Spleen (tissue), 11 donors: Measurements from ENCODE around the gene LAMA4. TPM values are rescaled to one million over a fixed set of nuclear protein-coding genes. Genes with fewer than 3 reads are reported as not detected.

Source experiments
- DNase-seq: peaks from one replicate; pipeline ENCODE4 v3.0.0-alpha.2; 2020
- H3K27ac ChIP-seq, 8 donors: fragments of 200-600 bp; sonication (generic) in 7 of 8; 1 replicate in 4 of 8; 2 replicates in 4 of 8; pipeline versions ENCODE4 v1.5.0 to v1.8.0; 2016 to 2021; ENCODE audit warnings: inconsistent platforms in 4 of 8, mild to moderate bottlenecking in 4 of 8, moderate library complexity in 1 of 8
- H3K27me3 ChIP-seq, 7 donors: fragments of 200-600 bp; sonication (generic) in 6 of 7; replicated peaks in 1 of 7; 1 replicate in 4 of 7; 2 replicates in 3 of 7; pipeline versions ENCODE4 v1.5.0 to v1.8.0; 2016 to 2021; ENCODE audit warnings: inconsistent platforms in 3 of 7, mild to moderate bottlenecking in 1 of 7
- H3K36me3 ChIP-seq, 6 donors: fragments of 200-600 bp; sonication (generic) in 5 of 6; 1 replicate in 4 of 6; 2 replicates in 2 of 6; pipeline versions ENCODE4 v1.5.0 to v1.8.0; 2016 to 2021; ENCODE audit warnings: inconsistent platforms in 2 of 6
- H3K4me1 ChIP-seq, 6 donors: fragments of 200-600 bp; sonication (generic) in 5 of 6; 1 replicate in 3 of 6; 2 replicates in 3 of 6; pipeline versions ENCODE4 v1.5.0 to v1.8.0; 2016 to 2021; ENCODE audit warnings: inconsistent platforms in 3 of 6
- H3K4me3 ChIP-seq, 8 donors: fragments of 200-600 bp; sonication (generic) in 7 of 8; 1 replicate in 4 of 8; 2 replicates in 4 of 8; pipeline versions ENCODE4 v1.5.0 to v1.8.0; 2016 to 2021; ENCODE audit warnings: inconsistent platforms in 4 of 8, mild to moderate bottlenecking in 4 of 8, moderate library complexity in 2 of 8
- H3K9me3 ChIP-seq, 8 donors: fragments of 200-600 bp; sonication (generic) in 7 of 8; 1 replicate in 4 of 8; 2 replicates in 4 of 8; pipeline versions ENCODE4 v1.5.0 to v1.8.0; 2016 to 2021; ENCODE audit warnings: inconsistent platforms in 4 of 8
- POLR2A ChIP-seq, 3 donors: fragments of 450-650 bp; IDR thresholded peaks; one replicate each; pipeline ENCODE4 v1.5.1; 2017; ENCODE audit warnings: antibody characterized with exemption in 3 of 3, mild to moderate bottlenecking in 1 of 3
- POLR2AphosphoS5 ChIP-seq, 3 donors: sonication (generic); formaldehyde crosslinking; IDR thresholded peaks; one replicate each; pipeline ENCODE4 v1.5.1; 2017; ENCODE audit warnings: antibody characterized with exemption in 3 of 3
- WGBS, 5 donors: extraction: QIAGEN DNeasy Blood & Tissue Kit in 3 of 5; methylation state at CpG; one replicate each; pipeline versions ENCODE4 v1.1.5 to v1.1.7; 2013 to 2018; 5-methylcytosine and 5-hydroxymethylcytosine counted together
- intact Hi-C: fragments of 100-400 bp; cut with DNase I; formaldehyde crosslinking; loops from one replicate; pipeline ENCODE4 v1.15.0; 2023; ENCODE audit warnings: low total_unique reads
- polyA plus RNA-seq, 3 donors: library from polyadenylated mRNA; stranded (reverse); fragments of 200-250 nt; gene quantifications; one replicate each; pipeline ENCODE4 v1.2.1, GENCODE V29; 2013
- total RNA-seq, 7 donors: library from RNA; depleted of rRNA in 3 of 7; stranded (reverse); fragments of >200 nt in 3 of 7; fragmentation: NEBNext Ultra II Directional in 4 of 7; extraction: Animal tissue kit (Norgen Biotek cat#: 25700) in 4 of 7; gene quantifications; one replicate each; pipeline versions ENCODE4 v1.1.0 to v1.2.1, GENCODE V29; 2016 to 2021
- TF ChIP-seq, protein P1 (sequence below), 11 experiments: fragments of 200-600 bp in 7 of 11; fragments of 450-650 bp in 4 of 11; sonication (generic) in 4 of 11; IDR thresholded peaks in 8 of 11; conservative IDR thresholded peaks in 3 of 11; 1 replicate in 7 of 11; 2 replicates in 4 of 11; pipeline versions ENCODE4 v1.4.0 to v1.8.0; 2016 to 2021; ENCODE audit warnings: antibody characterized with exemption in 11 of 11, inconsistent platforms in 4 of 11, mild to moderate bottlenecking in 1 of 11
- donor health status: healthy with polysubstance abuse.
- donor health status: DM: no; HTN: no; CAD: no; lungs with moderate emphysema.
- donor health status: DM: no; HTN: no; CAD: no.
- donor health status: Bipolar disorder and iron deficiency.
- donor health status: healthy.
- donor health status: DM: no; HTN: no; CAD: no.
- donor health status: DM: yes; HTN: yes; CAD: no.

The LAMA4 gene
- total and polyA plus RNA-seq, 10 donors, result 0.76 to 3.7 (median 2.5) TPM

GRCh38 chr6:112224088-112224487 is 30.3 kb downstream of the LAMA4 start:
- DNase-seq, result no peak
- WGBS, 5 donors, result 86 to 94% (median 91%) methylated on average over 2 of the region's 2 CpGs
- Histone ChIP-seq H3K27ac (no peak overlapping the region), H3K9me3 (no peaks in the 10 kb centered on the region), H3K27me3 (peaks cover 0 to 20% (median 0%) of the 10 kb centered on the region in 7 donors), H3K36me3 (no peaks in the 10 kb centered on the region), H3K4me3 (no peak overlapping the region), H3K4me1 (no peaks in the 10 kb centered on the region)
- intact Hi-C loops, result no loop called here
- TF ChIP-seq POLR2AphosphoS5 (IDR thresholded peaks at IDR 0.05), result no peak
- TF ChIP-seq, protein P1, sequence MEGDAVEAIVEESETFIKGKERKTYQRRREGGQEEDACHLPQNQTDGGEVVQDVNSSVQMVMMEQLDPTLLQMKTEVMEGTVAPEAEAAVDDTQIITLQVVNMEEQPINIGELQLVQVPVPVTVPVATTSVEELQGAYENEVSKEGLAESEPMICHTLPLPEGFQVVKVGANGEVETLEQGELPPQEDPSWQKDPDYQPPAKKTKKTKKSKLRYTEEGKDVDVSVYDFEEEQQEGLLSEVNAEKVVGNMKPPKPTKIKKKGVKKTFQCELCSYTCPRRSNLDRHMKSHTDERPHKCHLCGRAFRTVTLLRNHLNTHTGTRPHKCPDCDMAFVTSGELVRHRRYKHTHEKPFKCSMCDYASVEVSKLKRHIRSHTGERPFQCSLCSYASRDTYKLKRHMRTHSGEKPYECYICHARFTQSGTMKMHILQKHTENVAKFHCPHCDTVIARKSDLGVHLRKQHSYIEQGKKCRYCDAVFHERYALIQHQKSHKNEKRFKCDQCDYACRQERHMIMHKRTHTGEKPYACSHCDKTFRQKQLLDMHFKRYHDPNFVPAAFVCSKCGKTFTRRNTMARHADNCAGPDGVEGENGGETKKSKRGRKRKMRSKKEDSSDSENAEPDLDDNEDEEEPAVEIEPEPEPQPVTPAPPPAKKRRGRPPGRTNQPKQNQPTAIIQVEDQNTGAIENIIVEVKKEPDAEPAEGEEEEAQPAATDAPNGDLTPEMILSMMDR (IDR thresholded peaks at IDR 0.05 in 8 of 11, conservative IDR thresholded peaks at IDR 0.05 in 3 of 11), result no peak
- TF ChIP-seq POLR2A (IDR thresholded peaks at IDR 0.05), result no peak

DNA sequence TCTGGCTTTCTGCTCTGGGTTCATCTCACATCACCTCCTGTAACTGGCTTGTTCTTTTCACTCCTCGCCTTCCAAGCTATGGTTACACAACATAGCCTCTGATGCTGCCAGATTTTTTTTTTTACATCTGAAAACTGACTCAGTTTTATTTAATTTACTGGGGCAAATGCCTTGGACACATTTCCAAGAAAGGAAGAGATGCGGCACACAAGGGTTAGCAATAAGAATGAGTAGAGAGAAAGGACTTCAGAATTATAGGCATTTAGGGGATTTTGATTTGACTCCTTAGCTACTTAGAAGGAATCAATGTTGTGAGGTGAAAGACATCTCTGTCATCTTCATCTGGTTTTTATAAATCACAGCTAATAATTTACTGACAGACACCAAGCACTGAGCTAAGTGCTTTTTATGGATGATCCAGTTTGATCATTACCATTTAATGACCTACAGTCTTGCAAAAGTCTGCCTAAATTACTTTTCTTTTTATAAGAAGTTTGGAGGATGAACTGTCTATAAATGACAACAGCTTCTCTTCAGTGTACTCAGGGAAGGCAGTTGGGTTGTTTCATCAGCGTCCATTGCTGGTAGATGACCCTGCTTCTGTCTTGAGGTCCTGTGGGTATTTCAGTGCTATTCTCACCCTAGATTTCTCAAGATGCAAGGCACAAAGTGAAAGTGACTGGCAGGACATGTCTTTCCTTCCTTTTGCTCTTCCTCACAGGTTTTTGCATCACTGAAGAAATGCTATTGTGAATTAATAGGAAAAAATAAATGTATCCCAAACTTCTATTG is 31.1 kb downstream of the LAMA4 start:
- no peak overlapping the region for H3K4me3 ChIP-seq
- WGBS, 5 donors, result 77 to 94% (median 88%) methylated on average over 3 of the region's 3 CpGs
- H3K27me3 ChIP-seq, result peaks cover 0 to 20% (median 0%) of the 10 kb centered on the region in 7 donors
- no peaks in the 10 kb centered on the region for H3K36me3 ChIP-seq
- TF ChIP-seq, protein P1 (IDR thresholded peaks at IDR 0.05 in 8 of 11, conservative IDR thresholded peaks at IDR 0.05 in 3 of 11), result no peak
- TF ChIP-seq POLR2AphosphoS5 (IDR thresholded peaks at IDR 0.05), result no peak
- no peak for TF ChIP-seq POLR2A (IDR thresholded peaks at IDR 0.05)
- no peaks in the 10 kb centered on the region for H3K9me3 ChIP-seq
- H3K27ac ChIP-seq, result no peak overlapping the region
- H3K4me1 ChIP-seq, result no peaks in the 10 kb centered on the region
- intact Hi-C loops, result no loop called here
- DNase-seq, result no peak

DNA sequence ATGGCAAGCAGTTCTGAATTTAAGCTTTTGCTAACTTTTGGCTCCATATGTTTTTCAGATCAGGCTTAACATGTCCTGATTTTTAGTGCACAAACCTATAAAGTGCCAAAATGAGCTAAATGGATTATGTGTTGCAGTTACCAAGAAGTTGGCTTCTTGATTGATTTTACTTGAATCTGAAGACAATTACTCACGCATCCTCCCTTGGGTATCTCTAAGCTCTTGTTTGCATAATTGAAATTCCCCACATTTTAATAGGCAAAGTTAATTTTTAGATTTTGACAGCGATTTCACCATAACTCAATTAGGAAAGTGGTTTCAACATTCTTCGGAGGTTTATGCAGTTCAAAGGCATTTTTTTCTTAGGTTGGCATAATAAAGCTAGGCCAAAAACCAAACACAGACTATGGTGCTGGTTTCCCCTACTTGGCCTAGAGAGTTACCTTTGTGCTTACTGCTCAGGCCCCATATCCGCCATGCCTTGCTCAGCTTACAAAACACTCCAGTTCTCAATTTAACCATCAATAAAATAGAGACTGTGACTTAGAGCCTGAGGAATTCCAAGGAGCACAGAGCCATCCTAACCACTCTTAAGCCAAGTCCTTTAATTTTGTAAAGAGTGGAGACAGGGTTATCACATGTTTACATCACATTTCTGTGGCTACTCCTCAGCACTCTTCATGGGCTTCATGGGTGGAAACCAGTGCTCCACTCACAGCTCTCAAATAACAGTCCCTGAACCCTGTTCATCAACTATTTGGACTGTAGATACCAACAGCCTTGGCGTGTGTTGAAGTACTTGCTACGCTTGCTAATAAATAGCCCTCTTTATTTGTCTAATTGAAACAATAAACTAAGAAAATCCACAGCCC is 32.1 kb downstream of the LAMA4 start:
- no peaks in the 10 kb centered on the region for H3K9me3 ChIP-seq
- no peaks in the 10 kb centered on the region for H3K36me3 ChIP-seq
- H3K4me1 ChIP-seq, result no peaks in the 10 kb centered on the region
- DNase-seq, result no peak
- intact Hi-C loops, result no loop called here
- WGBS, 5 donors, result 84 to 96% (median 89%) methylated on average over 6 of the region's 6 CpGs
- H3K27ac ChIP-seq, result no peak overlapping the region
- TF ChIP-seq, protein P1 (IDR thresholded peaks at IDR 0.05 in 8 of 11, conservative IDR thresholded peaks at IDR 0.05 in 3 of 11), result no peak
- TF ChIP-seq POLR2A (IDR thresholded peaks at IDR 0.05) (no peak), POLR2AphosphoS5 (IDR thresholded peaks at IDR 0.05) (no peak)
- H3K27me3 ChIP-seq, result peaks cover 0 to 14% (median 0%) of the 10 kb centered on the region in 7 donors
- H3K4me3 ChIP-seq, result no peak overlapping the region

DNA sequence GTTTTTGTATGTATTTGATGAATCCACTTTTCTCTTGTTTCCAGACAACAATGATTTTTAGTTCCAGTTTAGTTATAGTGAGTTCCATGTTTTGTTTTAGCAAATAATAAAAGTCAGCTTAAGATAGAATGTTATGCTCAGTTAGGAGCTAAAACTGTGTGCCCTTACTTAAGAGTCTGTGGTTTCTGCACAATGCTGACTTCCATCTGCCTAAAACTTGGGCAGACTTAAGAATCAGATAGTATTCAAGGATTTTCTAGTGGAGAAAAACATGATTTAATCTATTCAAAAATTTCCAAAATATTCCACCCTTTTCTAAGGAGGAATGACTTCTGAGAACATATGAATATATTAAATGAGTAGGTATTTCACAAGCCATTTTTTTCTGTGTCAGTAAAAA is 32.8 kb downstream of the LAMA4 start:
- no peaks in the 10 kb centered on the region for H3K36me3 ChIP-seq
- peaks cover 0 to 15% (median 0%) of the 10 kb centered on the region in 7 donors for H3K27me3 ChIP-seq
- H3K9me3 ChIP-seq, result no peaks in the 10 kb centered on the region
- TF ChIP-seq POLR2AphosphoS5 (IDR thresholded peaks at IDR 0.05), result no peak
- TF ChIP-seq, protein P1 (IDR thresholded peaks at IDR 0.05 in 8 of 11, conservative IDR thresholded peaks at IDR 0.05 in 3 of 11), result no peak
- no peak for DNase-seq
- no peak overlapping the region for H3K4me3 ChIP-seq
- no peak overlapping the region for H3K27ac ChIP-seq
- H3K4me1 ChIP-seq, result no peaks in the 10 kb centered on the region
- intact Hi-C loops, result no loop called here
